22Rv1 (cell line): Measurements from ENCODE around the gene CDKN3.

Experiments used
- CTCF ChIP-seq: fragments of 450-650 bp; IDR thresholded peaks from 2 replicates; pipeline ENCODE4 v1.5.1; 2017; ENCODE audit warnings: mild to moderate bottlenecking
- ZFX ChIP-seq: fragments of 450-650 bp; IDR thresholded peaks from 2 replicates; pipeline ENCODE4 v1.6.1; 2017; ENCODE audit warnings: antibody characterized with exemption, borderline replicate concordance

DNA sequence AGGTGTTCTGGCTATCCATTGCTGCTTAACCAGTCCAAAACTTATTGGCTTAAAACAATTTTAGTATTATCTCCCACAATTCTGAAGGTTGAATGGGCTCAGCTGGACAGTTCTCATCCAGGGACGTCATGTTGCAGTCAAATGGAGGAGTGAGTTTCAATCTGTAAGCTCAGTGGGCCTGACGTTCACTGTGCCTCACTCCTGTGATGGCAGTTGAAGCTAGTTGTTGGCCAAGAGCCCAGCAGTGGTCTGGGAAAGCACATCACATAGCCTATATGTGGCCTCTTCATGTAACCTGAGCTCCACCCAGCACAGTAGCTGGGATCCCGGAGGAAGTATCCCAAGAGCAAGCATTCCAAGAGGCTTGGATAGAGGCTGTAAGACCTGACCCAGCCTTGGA lies 40.6 kb upstream of the CDKN3 start:
- TF ChIP-seq CTCF, result no peak
- no peak for TF ChIP-seq ZFX
